Measurements from ENCODE around the gene CLK2. TPM values are rescaled to one million over a fixed set of nuclear protein-coding genes. Genes with fewer than 3 reads are reported as not detected.

CLK2 gene
- total RNA-seq = 20.2 and 29.8 TPM in 2 replicates

GRCh38 chr1:155273343-155274245 lies at the start of gene CLK2:
Gene CLK2, minus strand, starts transcription at chr1:155273504. Its CDS starts 2,527 bp downstream, at chr1:155270977.

GRCh38 chr1:155320661-155321617 lies 47.6 kb upstream of the CLK2 start, which contains the start of gene RUSC1:
Gene RUSC1, plus strand, starts transcription at chr1:155320894. Its CDS starts 880 bp downstream, at chr1:155321774.

GRCh38 chr1:155308493-155309422 lies 35.5 kb upstream of the CLK2 start, which contains the start of gene FDPS:
Gene FDPS, plus strand, starts transcription at chr1:155308866. Its CDS starts 924 bp downstream, at chr1:155309790.

GRCh38 chr1:155301342-155301841 lies 28.1 kb upstream of the CLK2 start, which contains the start of gene PKLR:
Gene PKLR, minus strand, starts transcription at chr1:155301438. Its CDS starts 43 bp downstream, at chr1:155301395.

GRCh38 chr1:155277070-155277901 lies 4.0 kb upstream of the CLK2 start, which contains the start of gene HCN3:
Gene HCN3, plus strand, starts transcription at chr1:155277463. Its CDS starts 128 bp downstream, at chr1:155277591.

GRCh38 chr1:155261852-155262673 lies 11.2 kb downstream of the CLK2 start, which contains the start of gene SCAMP3:
Gene SCAMP3, minus strand, starts transcription at chr1:155262360. Its CDS starts 209 bp downstream, at chr1:155262151.

GRCh38 chr1:155255243-155256007 lies 17.9 kb downstream of the CLK2 start, which contains the start of gene ENTREP3:
Gene ENTREP3, minus strand, starts transcription at chr1:155255483. Its CDS starts 606 bp downstream, at chr1:155254877.

Other genes with a start within 250 kb of the CLK2 start
- 0.09 TPM in 1 of 2 replicates, not detected in the other for gene DCST2, start 239.7 kb downstream of the CLK2 start, total RNA-seq
- not detected in 2 replicates for gene DCST1, start 239.7 kb downstream of the CLK2 start, total RNA-seq
- gene ADAM15, start 222.2 kb downstream of the CLK2 start, total RNA-seq = 279 and 339 TPM in 2 replicates
- 8.7 and 11.3 TPM in 2 replicates for gene EFNA4, start 209.8 kb downstream of the CLK2 start, total RNA-seq
- 1.0 and 1.6 TPM in 2 replicates for gene EFNA3, start 194.7 kb downstream of the CLK2 start, total RNA-seq
- 62.8 and 82.9 TPM in 2 replicates for gene EFNA1, start 145.6 kb downstream of the CLK2 start, total RNA-seq
- gene SLC50A1, start 137.7 kb downstream of the CLK2 start, total RNA-seq = 20.9 and 25.9 TPM in 2 replicates
- gene DPM3, start 133.0 kb downstream of the CLK2 start, total RNA-seq = 29.1 and 35.1 TPM in 2 replicates
- 96.6 and 105 TPM in 2 replicates for gene KRTCAP2, start 100.2 kb downstream of the CLK2 start, total RNA-seq
- gene TRIM46, start 99.7 kb downstream of the CLK2 start, total RNA-seq = 4.9 and 5.9 TPM in 2 replicates
- 12.9 and 13.5 TPM in 2 replicates for gene THBS3, start 65.6 kb downstream of the CLK2 start, total RNA-seq
- gene MTX1, start 64.8 kb downstream of the CLK2 start, total RNA-seq = 37.1 and 45.6 TPM in 2 replicates
- 2.8 and 5.6 TPM in 2 replicates for gene ENTREP3, start 18.0 kb downstream of the CLK2 start, total RNA-seq
- gene SCAMP3, start 11.1 kb downstream of the CLK2 start, total RNA-seq = 24.5 and 26.4 TPM in 2 replicates
- gene HCN3, start 4.0 kb upstream of the CLK2 start, total RNA-seq = 0.56 and 0.90 TPM in 2 replicates
- under 0.01 TPM in 1 of 2 replicates, not detected in the other for gene PKLR, start 27.9 kb upstream of the CLK2 start, total RNA-seq
- gene FDPS, start 35.4 kb upstream of the CLK2 start, total RNA-seq = 151 and 294 TPM in 2 replicates
- 8.5 and 10.1 TPM in 2 replicates for gene RUSC1, start 47.4 kb upstream of the CLK2 start, total RNA-seq